Glutamatergic neuron (in vitro differentiated cells): ENCODE data around the gene C2orf15. TPM values are rescaled to one million over a fixed set of nuclear protein-coding genes. Genes with fewer than 3 reads are reported as not detected.

Source experiments
- DNase-seq: peaks from one replicate; pipeline ENCODE4 v3.0.0; 2022
- H3K27ac Mint-ChIP-seq: one replicate; pipeline ENCODE4 v1.8.0; 2020; ENCODE audit warnings: mild to moderate bottlenecking, mixed read lengths, inconsistent platforms; ENCODE audit not compliant: unreplicated experiment
- H3K27me3 Mint-ChIP-seq: one replicate; pipeline ENCODE4 v1.8.0; 2020; ENCODE audit warnings: mild to moderate bottlenecking, moderate library complexity, mixed read lengths, inconsistent platforms; ENCODE audit not compliant: unreplicated experiment
- H3K36me3 Mint-ChIP-seq: one replicate; pipeline ENCODE4 v1.8.0; 2020; ENCODE audit warnings: mild to moderate bottlenecking, mixed read lengths, inconsistent platforms; ENCODE audit not compliant: unreplicated experiment
- H3K4me1 Mint-ChIP-seq: one replicate; pipeline ENCODE4 v1.8.0; 2020; ENCODE audit warnings: mild to moderate bottlenecking, low read depth, mixed read lengths, inconsistent platforms; ENCODE audit not compliant: unreplicated experiment
- H3K4me3 Mint-ChIP-seq: one replicate; pipeline ENCODE4 v1.8.0; 2020; ENCODE audit warnings: mild to moderate bottlenecking, mixed read lengths, inconsistent platforms; ENCODE audit not compliant: unreplicated experiment
- H3K9me3 Mint-ChIP-seq: one replicate; pipeline ENCODE4 v1.8.0; 2020; ENCODE audit warnings: mild to moderate bottlenecking, moderate library complexity, mixed read lengths, inconsistent platforms; ENCODE audit not compliant: unreplicated experiment
- CTCF ChIP-seq: fragments of 200-600 bp; sonication (generic); IDR thresholded peaks from one replicate; pipeline ENCODE4 v1.5.0; 2021; ENCODE audit not compliant: partially characterized antibody, unreplicated experiment
- total RNA-seq: library from RNA; stranded (reverse); fragmentation: NEBNext Ultra II Directional; extraction: Animal tissue kit (Norgen Biotek cat#: 25700); gene quantifications from one replicate; pipeline ENCODE4 v1.2.1, GENCODE V29; 2021; ENCODE audit not compliant: unreplicated experiment

The C2orf15 gene
- total RNA-seq, 1 donor from 2014 or later: 0.34 TPM

DNA sequence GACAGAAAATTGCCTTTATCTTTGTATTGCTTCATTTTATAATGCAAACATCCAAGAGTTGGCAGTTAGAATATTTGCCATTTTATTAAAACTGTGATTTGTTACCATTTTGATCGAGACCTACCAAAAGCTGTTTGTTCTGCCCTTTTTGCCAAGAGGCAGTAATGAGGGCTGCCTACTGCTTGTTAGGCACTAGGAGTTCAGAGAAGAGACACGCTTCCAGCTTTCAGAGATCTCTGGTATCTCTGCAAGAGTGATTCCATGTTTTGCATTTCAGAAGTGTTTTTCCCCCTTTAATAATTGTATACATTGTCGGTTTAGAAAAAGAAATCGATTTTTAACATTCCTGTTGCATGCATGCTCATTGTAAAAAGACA lies 40.1 kb downstream of the C2orf15 start:
- H3K27me3 Mint-ChIP-seq: peaks cover 2% of the 10 kb centered on the region

DNA sequence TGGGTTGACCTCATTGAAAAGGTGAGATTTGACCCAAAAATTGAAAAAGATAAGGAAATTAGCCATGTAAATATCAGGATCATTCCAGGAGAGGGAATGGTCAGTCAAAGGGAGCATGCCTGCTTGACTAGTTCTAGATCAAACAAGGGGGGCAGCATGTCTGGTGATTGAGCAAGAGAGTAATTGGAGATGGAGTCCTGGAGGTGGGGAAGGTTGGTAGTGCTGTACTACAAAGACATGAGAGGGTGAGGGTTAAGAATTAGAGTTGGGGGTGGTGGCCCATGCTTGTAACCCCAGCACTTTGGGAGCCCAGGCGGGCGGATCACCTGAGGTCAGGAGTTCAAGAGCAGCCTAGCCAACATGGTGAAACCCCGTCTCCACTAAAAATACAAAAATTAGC lies 41.5 kb downstream of the C2orf15 start:
- TF ChIP-seq CTCF: no peak
- Mint-ChIP-seq H3K4me3 (peak overlapping the region; percentile 9), H3K27ac (peak overlapping the region; percentile 0), H3K36me3 (no peaks in the 10 kb centered on the region), H3K9me3 (peaks cover 4% of the 10 kb centered on the region), H3K27me3 (peaks cover 2% of the 10 kb centered on the region), H3K4me1 (peaks cover 9% of the 10 kb centered on the region)
- DNase-seq: no peak

More for the DNA sequence above, 40.1 kb downstream of the C2orf15 start:
- no peak for DNase-seq
- peak overlapping the region; percentile 99 for H3K4me3 Mint-ChIP-seq
- H3K4me1 Mint-ChIP-seq: peaks cover 9% of the 10 kb centered on the region
- no peak for TF ChIP-seq CTCF
- H3K9me3 Mint-ChIP-seq: peaks cover 4% of the 10 kb centered on the region
- H3K27ac Mint-ChIP-seq: peak overlapping the region; percentile 89
- no peaks in the 10 kb centered on the region for H3K36me3 Mint-ChIP-seq

- Mint-ChIP-seq H3K36me3 (no peaks in the 10 kb centered on the region), H3K27me3 (peaks cover 2% of the 10 kb centered on the region), H3K9me3 (peaks cover 4% of the 10 kb centered on the region), H3K4me3 (no peak overlapping the region), H3K27ac (no peak overlapping the region), H3K4me1 (peaks cover 9% of the 10 kb centered on the region)
- DNase-seq: no peak
- TF ChIP-seq CTCF: no peak
Observed at GRCh38 chr2:99184811-99185210, 43.3 kb downstream of the C2orf15 start.

GRCh38 chr2:99187011-99187410 lies 45.5 kb downstream of the C2orf15 start:
- Mint-ChIP-seq H3K4me1 (peaks cover 6% of the 10 kb centered on the region), H3K9me3 (no peaks in the 10 kb centered on the region), H3K27ac (no peak overlapping the region), H3K27me3 (peaks cover 2% of the 10 kb centered on the region), H3K4me3 (no peak overlapping the region), H3K36me3 (peaks cover 4% of the 10 kb centered on the region)
- no peak for DNase-seq
- TF ChIP-seq CTCF: no peak

- no peak overlapping the region for H3K4me3 Mint-ChIP-seq
- peaks cover 4% of the 10 kb centered on the region for H3K36me3 Mint-ChIP-seq
- H3K27me3 Mint-ChIP-seq: peaks cover 2% of the 10 kb centered on the region
Observed at GRCh38 chr2:99188357-99188756, 46.9 kb downstream of the C2orf15 start.

More at GRCh38 chr2:99188357-99188756, 46.9 kb downstream of the C2orf15 start:
- peaks cover 3% of the 10 kb centered on the region for H3K4me1 Mint-ChIP-seq
- no peaks in the 10 kb centered on the region for H3K9me3 Mint-ChIP-seq
- no peak for TF ChIP-seq CTCF
- DNase-seq: no peak
- no peak overlapping the region for H3K27ac Mint-ChIP-seq
